GM12891 (cell line): ENCODE results near the gene PRR7.

ENCODE experiments used
- DNase-seq: peaks from one replicate; pipeline ENCODE4 v3.0.0; 2011; ENCODE audit warnings: low spot score; ENCODE audit not compliant: insufficient read length
- FAIRE-seq: peaks from 2 replicates; lab custom pipeline; 2011; peaks lifted over from hg19 to GRCh38; lab: Jason Lieb, UNC
- PAX5 ChIP-seq: IDR thresholded peaks from 2 replicates; pipeline ENCODE4 v1.6.1; 2011; ENCODE audit warnings: low read length, moderate library complexity, mild to moderate bottlenecking; ENCODE audit not compliant: insufficient read depth, severe bottlenecking
- POLR2A ChIP-seq: IDR thresholded peaks from 2 replicates; pipeline ENCODE4 v1.6.1; 2011; ENCODE audit warnings: low read depth, low read length, control low read depth
- POLR2AphosphoS5 ChIP-seq: IDR thresholded peaks from 2 replicates; pipeline ENCODE4 v1.6.1; 2011; ENCODE audit warnings: low read depth, low read length, control low read depth
- POU2F2 ChIP-seq: IDR thresholded peaks from 2 replicates; pipeline ENCODE4 v1.6.1; 2011; ENCODE audit warnings: low read depth, mild to moderate bottlenecking, control low read depth, low read length, moderate library complexity
- SPI1 ChIP-seq: IDR thresholded peaks from 2 replicates; pipeline ENCODE4 v1.6.1; 2011; ENCODE audit warnings: low read depth, low read length, control low read depth
- TAF1 ChIP-seq: IDR thresholded peaks from 2 replicates; pipeline ENCODE4 v1.6.1; 2011; ENCODE audit warnings: low read depth, low read length, control low read depth

The PRR7 gene

GRCh38 chr5:177491429-177491945, 44.9 kb downstream of the PRR7 start:
- DNase-seq (no peak), FAIRE-seq (no peak)
- TF ChIP-seq POLR2AphosphoS5 (no peak), PAX5 (no peak), SPI1 (no peak), TAF1 (no peak), POLR2A (no peak), POU2F2 (no peak)

- FAIRE-seq (no peak), DNase-seq (no peak)
- no peak for TF ChIP-seq POU2F2
- TF ChIP-seq POLR2AphosphoS5, result no peak
- no peak for TF ChIP-seq POLR2A
- TF ChIP-seq TAF1, result no peak
- no peak for TF ChIP-seq SPI1
- no peak for TF ChIP-seq PAX5
Measured at GRCh38 chr5:177491983-177492746, 45.6 kb downstream of the PRR7 start.

DNA sequence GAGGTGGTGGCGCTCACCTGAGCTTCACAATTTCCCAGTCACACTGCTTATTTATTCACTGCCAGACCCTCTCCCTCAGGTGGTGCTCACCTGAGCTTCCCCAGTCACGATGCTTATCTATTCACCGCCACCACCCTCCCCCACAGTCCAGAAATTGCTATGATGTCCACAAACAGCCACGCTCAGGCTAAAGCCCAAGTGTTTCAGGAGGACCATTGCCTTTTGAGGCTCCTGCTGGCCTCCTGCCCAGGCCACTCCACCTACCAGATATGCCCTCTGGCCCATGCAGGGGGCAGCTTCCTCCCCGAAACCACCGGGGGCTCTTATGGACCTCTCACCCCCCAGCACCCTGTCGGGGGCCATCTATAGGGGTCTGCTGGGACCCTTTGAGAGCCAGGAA, 46.2 kb downstream of the PRR7 start:
- DNase-seq, result no peak
- no peak for TF ChIP-seq TAF1
- TF ChIP-seq POLR2A, result no peak
- 0 out of 2 replicates have a peak, but pooled peaks have one; percentile 10 for TF ChIP-seq POU2F2
- TF ChIP-seq POLR2AphosphoS5, result 0 out of 2 replicates have a peak, but pooled peaks have one; percentile 33
- TF ChIP-seq SPI1, result no peak
- TF ChIP-seq PAX5, result no peak
- no peak for FAIRE-seq

DNA sequence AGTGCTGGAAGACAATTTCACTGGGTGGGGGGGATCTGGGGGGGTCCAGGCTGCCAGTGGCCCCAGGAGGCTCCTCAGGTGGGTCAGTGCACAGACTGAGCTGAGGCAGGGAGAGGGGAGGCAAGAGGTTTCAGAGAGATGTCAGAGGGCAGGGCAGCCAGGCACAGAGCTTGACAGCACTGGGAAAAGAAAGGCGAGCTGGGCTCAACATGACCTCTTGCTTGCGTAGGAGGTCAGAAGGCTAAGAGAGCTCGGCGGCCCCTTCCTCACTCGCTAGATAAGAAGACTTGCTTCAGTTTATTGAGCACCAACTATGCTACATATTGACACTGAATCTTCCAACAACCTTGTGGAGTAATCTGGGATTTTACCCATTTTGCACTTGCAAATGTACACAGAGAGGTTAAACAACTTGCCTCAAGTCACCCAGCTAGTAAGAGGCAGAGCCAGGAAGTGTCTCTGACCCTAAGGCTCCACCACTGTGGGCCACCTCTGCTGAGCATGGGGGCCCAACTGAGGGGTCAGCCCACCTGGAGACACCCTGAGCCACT, 47.3 kb downstream of the PRR7 start:
- TF ChIP-seq POU2F2 (no peak), TAF1 (no peak), POLR2AphosphoS5 (no peak), SPI1 (no peak), POLR2A (no peak), PAX5 (no peak)
- FAIRE-seq, result no peak
- no peak for DNase-seq

DNA sequence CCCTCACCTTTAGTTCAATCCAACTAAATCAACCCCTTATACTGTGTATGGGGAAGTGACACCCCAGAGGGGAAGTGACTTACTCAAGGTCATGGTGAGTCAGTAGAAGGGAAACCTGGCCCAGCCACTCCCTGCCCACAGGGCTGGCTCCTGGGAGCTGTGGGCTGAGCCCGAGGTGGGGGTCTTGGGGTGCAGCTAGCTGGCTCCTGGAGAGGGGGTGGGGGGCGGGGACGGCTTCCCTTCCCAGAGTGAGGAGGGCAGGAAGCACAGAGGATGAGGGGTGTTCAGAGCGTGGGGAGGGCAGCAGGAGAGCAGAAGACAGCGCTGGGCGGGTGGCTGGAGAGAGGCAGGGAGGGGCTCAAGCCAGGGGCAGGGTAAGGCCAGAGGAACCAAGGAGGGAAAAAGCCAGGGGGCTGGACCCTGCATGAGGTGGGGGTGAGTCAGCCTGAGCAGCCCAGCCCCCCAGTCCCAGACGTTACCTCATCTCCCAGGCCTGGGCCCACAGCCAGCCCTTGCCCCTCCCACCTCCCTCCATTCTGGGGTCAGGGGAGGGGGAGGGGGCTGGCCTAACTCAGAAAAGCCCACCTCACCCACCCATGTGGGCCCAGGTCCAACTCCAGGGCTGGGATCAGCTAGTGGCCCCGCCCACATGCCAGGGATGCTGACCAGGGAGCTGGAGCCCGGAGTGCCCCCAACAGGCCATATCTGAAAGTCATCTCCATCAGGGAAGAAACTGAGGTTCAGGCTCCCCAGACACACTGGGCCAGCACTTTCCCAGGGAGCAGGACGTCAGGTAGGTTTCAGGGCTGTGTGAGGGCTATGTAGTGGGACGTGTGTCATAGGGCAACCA, 48.0 kb downstream of the PRR7 start:
- TF ChIP-seq SPI1 (peak; percentile 94), POLR2A (no peak; the same call in 1 of the 2 replicates)
- FAIRE-seq (peak; percentile 83), DNase-seq (no peak)

GRCh38 chr5:177495243-177496060, 48.8 kb downstream of the PRR7 start:
- 0 out of 2 replicates have a peak, but pooled peaks have one; percentile 8 for TF ChIP-seq POLR2AphosphoS5
- TF ChIP-seq TAF1, result no peak
- DNase-seq (peak; percentile 67), FAIRE-seq (peak; percentile 61)

GRCh38 chr5:177496070-177496726, 49.6 kb downstream of the PRR7 start:
- DNase-seq (no peak), FAIRE-seq (no peak)
- TF ChIP-seq SPI1, result no peak

DNA sequence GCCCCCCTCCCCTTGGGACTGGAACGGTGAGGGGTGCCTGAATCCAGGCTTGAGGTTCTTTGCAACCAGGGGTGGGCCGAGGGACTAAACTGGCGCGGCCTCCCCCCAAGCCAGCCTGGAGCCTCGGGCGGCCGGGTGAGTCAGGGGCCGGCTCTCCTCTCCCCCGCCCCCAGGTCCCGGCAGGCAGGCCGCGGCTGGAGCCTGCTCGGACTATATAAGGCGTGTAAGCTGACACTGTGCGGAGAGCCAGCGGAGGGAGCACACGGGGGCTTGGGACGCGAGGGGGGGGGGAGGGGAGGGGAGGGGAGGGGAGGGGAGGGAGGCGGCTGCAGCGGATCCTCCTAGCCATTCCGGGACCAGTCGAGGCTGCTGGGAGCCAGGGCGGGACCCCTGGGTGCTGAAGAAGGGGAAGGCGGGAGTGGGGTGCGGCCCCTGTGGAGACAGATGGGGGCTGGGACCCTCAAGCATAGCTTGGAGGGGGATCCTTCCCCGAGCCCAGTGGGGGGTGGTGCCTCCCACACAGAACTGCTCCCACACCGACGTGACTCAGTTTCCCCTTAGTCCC, 50.2 kb downstream of the PRR7 start:
- TF ChIP-seq POLR2A (no peak), POU2F2 (no peak), PAX5 (no peak), TAF1 (no peak), SPI1 (no peak)
- FAIRE-seq, result no peak
- DNase-seq, result peak; percentile 65

- peak; percentile 89 for TF ChIP-seq POLR2A
- TF ChIP-seq POU2F2, result peak; percentile 31; the same call in 1 of the 2 replicates
- peak; percentile 88 for TF ChIP-seq TAF1
- TF ChIP-seq PAX5, result no peak
- TF ChIP-seq SPI1, result 0 out of 2 replicates have a peak, but pooled peaks have one; percentile 3
- TF ChIP-seq POLR2AphosphoS5, result peak; percentile 91
- DNase-seq (peak; percentile 94), FAIRE-seq (peak; percentile 98)
Measured at GRCh38 chr5:177497292-177498012, 50.8 kb downstream of the PRR7 start, which contains the start of gene PDLIM7. Gene PDLIM7, minus strand, starts transcription at chr5:177497604. Its CDS starts 1,092 bp downstream, at chr5:177496512.
